ENCODE results near the gene CCDC178. TPM values are rescaled to one million over a fixed set of nuclear protein-coding genes. Genes with fewer than 3 reads are reported as not detected.

The CCDC178 gene
- total RNA-seq, 4 donors from 2014 or later = 1.2 to 2.2 (median 1.7) TPM; not detected in 1

DNA sequence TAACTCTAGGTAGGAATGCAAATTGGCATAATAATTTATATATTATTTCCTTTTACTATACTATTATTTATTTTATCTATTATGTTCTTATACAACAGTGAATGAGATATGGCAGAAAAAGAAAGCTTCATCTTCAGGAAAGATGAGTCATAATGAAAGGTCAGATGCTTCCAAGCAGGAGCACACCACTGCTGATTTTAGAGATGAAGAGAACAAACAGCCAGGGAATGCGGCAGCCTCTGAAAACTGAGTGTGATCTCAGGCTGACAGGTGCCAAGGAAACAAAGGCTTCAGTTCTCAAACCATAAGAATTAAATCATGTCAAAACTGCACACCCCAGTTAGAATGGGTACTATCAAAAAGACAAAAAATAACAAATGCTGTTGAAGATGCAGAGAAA lies 149.0 kb downstream of the CCDC178 start:
- H3K4me3 ChIP-seq = no peak overlapping the region
- DNase-seq (ENCODE audit: extremely low spot score) = no peak
- H3K27me3 ChIP-seq = peaks cover 0 to 4% (median 0%) of the 10 kb centered on the region in 4 donors
- no peaks in the 10 kb centered on the region for H3K9me3 ChIP-seq
- 69% methylated on average over 1 of the region's 1 CpG for WGBS
- H3K27ac ChIP-seq (replicated peaks in 1 of 4) = no peak overlapping the region
- TF ChIP-seq POLR2AphosphoS5 (IDR thresholded peaks at IDR 0.05) (no peak), POLR2A (IDR thresholded peaks at IDR 0.05; ENCODE audit: low read depth) (no peak), EP300 (IDR thresholded peaks at IDR 0.05) (no peak)
- TF ChIP-seq, protein P1, sequence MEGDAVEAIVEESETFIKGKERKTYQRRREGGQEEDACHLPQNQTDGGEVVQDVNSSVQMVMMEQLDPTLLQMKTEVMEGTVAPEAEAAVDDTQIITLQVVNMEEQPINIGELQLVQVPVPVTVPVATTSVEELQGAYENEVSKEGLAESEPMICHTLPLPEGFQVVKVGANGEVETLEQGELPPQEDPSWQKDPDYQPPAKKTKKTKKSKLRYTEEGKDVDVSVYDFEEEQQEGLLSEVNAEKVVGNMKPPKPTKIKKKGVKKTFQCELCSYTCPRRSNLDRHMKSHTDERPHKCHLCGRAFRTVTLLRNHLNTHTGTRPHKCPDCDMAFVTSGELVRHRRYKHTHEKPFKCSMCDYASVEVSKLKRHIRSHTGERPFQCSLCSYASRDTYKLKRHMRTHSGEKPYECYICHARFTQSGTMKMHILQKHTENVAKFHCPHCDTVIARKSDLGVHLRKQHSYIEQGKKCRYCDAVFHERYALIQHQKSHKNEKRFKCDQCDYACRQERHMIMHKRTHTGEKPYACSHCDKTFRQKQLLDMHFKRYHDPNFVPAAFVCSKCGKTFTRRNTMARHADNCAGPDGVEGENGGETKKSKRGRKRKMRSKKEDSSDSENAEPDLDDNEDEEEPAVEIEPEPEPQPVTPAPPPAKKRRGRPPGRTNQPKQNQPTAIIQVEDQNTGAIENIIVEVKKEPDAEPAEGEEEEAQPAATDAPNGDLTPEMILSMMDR (IDR thresholded peaks at IDR 0.05) = no peak
- H3K36me3 ChIP-seq = no peaks in the 10 kb centered on the region
- intact Hi-C loops (cut with DNase I) = no loop called here
- H3K4me1 ChIP-seq = no peaks in the 10 kb centered on the region

- intact Hi-C loops (cut with DNase I) = no loop called here
- TF ChIP-seq POLR2AphosphoS5 (IDR thresholded peaks at IDR 0.05) (no peak), POLR2A (IDR thresholded peaks at IDR 0.05; ENCODE audit: low read depth) (no peak), EP300 (IDR thresholded peaks at IDR 0.05) (no peak)
- TF ChIP-seq, protein P1 (IDR thresholded peaks at IDR 0.05) = no peak
- Histone ChIP-seq H3K4me3 (no peak overlapping the region), H3K27me3 (peaks cover 0 to 4% (median 0%) of the 10 kb centered on the region in 4 donors), H3K9me3 (no peaks in the 10 kb centered on the region), H3K27ac (replicated peaks in 1 of 4) (no peak overlapping the region), H3K36me3 (no peaks in the 10 kb centered on the region), H3K4me1 (no peaks in the 10 kb centered on the region)
- no peak for DNase-seq (ENCODE audit: extremely low spot score)
- WGBS = 89% methylated on average over 3 of the region's 3 CpGs
Observed at GRCh38 chr18:33288082-33288716, 152.3 kb downstream of the CCDC178 start.

DNA sequence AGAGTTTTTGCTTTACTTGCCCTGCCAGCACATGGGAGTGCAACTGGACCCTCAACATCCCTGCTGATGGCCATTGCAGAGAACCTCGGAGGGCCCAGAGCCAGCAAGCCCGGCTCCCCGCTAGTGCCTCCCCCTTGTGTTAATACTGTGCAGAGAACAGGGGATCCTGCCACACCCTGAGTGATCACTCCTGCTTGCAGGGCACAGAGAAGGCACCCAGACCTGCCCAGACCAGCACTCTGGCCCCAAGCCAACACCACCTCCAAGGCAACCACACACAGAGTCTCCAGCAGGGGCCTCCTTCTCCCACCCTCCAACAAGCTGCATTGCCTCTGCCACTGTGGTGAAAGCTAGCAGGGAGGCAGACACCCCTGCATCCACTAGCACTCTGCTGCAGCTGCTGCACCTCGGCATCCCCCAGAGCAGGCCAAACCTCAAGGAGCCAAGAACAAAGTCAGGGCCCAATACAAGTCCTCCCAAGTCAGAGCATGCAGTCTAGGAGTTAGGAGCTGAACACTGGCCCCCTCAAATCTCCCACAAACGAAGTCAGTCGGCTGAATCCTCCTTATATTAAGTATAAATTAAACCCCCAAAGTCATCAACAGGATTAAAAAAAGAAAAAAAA lies 157.7 kb downstream of the CCDC178 start:
- no peak overlapping the region for H3K4me3 ChIP-seq
- 89% methylated on average over 6 of the region's 6 CpGs for WGBS
- no peak for DNase-seq (ENCODE audit: extremely low spot score)
- TF ChIP-seq POLR2A (IDR thresholded peaks at IDR 0.05; ENCODE audit: low read depth) (no peak), POLR2AphosphoS5 (IDR thresholded peaks at IDR 0.05) (no peak), EP300 (IDR thresholded peaks at IDR 0.05) (no peak)
- TF ChIP-seq, protein P1 (IDR thresholded peaks at IDR 0.05) = no peak
- H3K36me3 ChIP-seq = no peaks in the 10 kb centered on the region
- peaks cover 0 to 4% (median 0%) of the 10 kb centered on the region in 4 donors for H3K27me3 ChIP-seq
- intact Hi-C loops (cut with DNase I) = no loop called here
- no peak overlapping the region for H3K27ac ChIP-seq (replicated peaks in 1 of 4)
- H3K9me3 ChIP-seq = no peaks in the 10 kb centered on the region
- H3K4me1 ChIP-seq = no peaks in the 10 kb centered on the region

DNA sequence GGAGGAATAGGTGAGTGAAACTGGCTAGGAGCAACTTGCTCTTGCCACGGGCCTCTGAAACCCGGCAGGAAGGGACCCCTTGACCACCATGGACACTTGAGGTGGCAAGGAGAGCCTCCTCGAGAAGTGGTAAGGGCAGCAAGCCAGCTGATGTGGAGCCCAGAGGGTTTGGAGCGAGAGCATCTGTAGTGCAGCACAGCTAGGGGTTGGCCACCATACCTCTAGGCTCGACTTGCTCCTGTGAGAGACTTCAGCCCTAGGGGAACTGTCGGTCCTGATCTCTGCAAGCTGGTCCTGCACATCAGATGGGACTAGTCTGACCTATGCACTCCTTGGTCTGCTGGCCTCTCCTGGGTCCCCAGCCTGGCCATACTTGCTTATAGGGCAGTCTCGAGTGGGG lies 158.4 kb downstream of the CCDC178 start:
- intact Hi-C loops (cut with DNase I) = no loop called here
- no peaks in the 10 kb centered on the region for H3K4me1 ChIP-seq
- TF ChIP-seq EP300 (IDR thresholded peaks at IDR 0.05) (no peak), POLR2A (IDR thresholded peaks at IDR 0.05; ENCODE audit: low read depth) (no peak), POLR2AphosphoS5 (IDR thresholded peaks at IDR 0.05) (no peak)
- TF ChIP-seq, protein P1 (IDR thresholded peaks at IDR 0.05) = no peak
- no peak for DNase-seq (ENCODE audit: extremely low spot score)
- H3K9me3 ChIP-seq = no peaks in the 10 kb centered on the region
- WGBS = 88% methylated on average over 5 of the region's 7 CpGs
- H3K27ac ChIP-seq (replicated peaks in 1 of 4) = no peak overlapping the region
- H3K36me3 ChIP-seq = no peaks in the 10 kb centered on the region
- H3K4me3 ChIP-seq = no peak overlapping the region
- no peaks in the 10 kb centered on the region for H3K27me3 ChIP-seq

Measured in esophagus muscularis mucosa (tissue), 4 donors.